Anterior cingulate cortex (tissue), 58 donors: ENCODE data around the gene NID1.
"Not testable (repeated sequence)": the region's sequence is repeated elsewhere in the genome, so short reads cannot be mapped to it uniquely, and the experiment has no call there.

ENCODE experiments used
- DNase-seq, 58 donors: peaks; one replicate each; lab custom pipeline; 2025; lab: John Stamatoyannopoulos, UW

NID1 gene

DNA sequence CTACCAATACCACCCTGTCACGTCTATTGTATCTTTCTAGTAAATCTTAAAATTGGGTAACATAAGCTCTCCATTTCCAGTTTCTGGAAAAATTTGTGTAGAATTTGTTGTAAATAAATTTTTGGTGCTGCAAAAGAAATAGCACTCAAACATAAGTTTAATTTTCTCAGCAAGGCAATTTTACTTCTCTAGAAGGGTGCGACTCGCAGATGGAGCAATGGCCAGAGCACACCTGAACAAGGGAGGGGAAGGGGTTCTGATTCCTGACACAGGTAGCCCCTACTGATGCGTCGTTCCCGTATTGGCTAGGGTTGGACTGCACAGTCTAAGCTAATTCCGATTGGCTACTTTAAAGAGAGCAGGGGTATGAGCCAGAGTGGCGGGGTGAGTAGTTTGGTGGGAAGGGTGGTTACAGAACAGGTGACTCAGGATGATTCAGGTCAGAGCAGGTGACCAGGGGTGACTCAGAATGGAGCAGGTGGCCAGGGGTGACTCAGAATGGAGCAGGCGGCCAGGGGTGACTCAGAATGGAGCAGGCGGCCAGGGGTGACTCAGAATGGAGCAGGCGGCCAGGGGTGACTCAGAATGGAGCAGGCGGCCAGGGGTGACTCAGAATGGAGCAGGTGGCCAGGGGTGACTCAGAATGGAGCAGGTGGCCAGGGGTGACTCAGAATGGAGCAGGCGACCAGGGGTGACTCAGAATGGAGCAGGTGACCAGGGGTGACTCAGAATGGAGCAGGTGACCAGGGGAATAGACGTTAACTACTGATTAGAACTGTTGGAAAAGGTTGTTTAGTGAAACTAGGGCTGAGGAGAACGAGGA lies 32.0 kb upstream of the NID1 start:
- DNase-seq = peak in 40 of 58 donors; percentile 1 to 89 (median 42)

DNA sequence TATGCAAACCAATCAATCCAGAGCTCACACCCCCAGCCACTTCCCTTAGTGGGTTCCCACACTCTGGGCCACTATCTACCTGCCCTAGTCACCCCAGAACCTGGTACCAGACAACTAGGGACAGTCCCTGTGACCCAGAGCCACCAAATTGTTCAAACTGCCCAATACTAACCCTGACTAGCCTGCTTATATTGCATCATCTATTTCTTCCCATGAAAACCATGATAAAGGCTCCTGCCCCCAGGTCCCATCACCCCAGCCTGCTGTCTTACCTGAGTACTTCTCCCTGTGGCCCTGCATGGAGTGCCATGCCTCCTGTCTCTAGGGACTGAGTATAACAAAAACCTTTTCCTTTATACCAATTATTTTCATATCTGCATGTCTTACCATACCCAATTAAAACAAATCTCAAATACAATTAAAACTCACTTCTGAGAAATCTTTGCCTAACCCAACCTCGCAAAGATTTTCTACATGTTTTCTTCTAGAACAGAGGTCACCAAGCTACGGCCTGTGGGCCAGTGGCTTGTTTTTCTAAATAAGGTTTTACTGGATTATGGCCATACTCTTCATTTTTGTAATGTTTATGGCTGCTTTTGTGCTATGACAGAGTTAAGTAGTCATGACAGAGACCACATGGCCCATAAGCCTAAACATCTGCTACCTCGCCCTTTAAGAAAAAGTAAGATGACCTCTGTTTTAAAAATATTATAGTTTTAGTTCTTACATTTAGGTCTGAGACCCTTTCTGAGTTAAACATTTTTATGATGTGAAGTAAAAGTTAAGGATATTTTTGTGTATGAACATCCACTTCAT lies 31.0 kb upstream of the NID1 start:
- DNase-seq = no peak

DNA sequence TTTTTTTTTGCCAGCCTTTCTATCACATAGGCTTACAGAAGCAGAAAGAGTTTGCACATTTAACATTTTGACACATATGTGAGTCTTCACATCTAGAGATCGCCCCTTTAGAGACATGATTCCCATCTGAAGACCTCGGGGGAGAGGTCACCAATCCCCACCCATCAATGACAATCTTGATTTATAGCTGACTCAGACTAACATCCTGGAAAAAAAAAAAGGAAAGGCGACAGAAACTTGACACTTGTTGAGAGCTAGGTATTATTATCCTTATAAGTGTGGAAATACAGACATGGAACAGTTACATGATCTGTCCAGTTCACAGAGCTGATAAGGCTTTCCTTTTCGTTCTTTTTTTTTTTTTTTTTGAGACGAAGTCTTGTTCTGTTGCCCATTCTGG lies 28.0 kb upstream of the NID1 start:
- no peak for DNase-seq

DNA sequence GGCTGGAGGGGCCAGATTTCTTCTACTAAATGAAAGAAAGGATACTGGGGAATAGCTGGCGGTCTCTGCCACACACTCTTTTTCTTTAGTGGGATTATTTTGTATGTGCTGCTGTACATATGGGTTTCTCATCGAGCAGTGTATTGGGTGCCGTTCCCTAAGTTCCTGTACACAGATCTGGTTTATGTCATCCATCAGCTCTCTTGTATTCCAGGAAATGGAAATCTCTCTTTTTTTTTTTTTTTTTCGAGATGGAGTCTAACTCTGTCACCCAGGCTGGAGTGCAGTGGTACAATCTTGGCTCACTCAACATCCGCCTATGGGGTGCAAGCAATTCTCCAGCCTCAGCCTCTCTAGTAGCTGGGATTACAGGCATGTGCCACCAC lies 27.0 kb upstream of the NID1 start:
- DNase-seq = no peak

DNA sequence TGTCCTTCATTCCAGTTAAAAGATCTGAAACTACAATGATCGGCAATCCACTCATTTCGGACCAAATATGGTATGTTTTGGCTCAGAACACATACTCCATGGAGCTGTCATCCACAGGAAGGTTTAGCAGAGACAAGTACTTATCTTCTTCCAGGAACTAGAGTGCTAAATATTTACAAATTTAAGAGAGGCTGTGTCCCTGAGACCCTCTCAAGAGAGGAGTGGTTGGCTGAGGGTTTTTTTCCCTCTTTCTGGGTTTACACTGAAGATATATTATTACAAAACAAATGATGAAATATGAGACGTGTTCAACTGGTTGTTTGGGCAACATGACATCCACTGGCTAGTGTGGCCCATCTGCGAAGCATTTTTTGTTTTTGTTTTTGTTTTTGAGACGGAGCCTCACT lies 25.9 kb upstream of the NID1 start:
- DNase-seq = no peak

DNA sequence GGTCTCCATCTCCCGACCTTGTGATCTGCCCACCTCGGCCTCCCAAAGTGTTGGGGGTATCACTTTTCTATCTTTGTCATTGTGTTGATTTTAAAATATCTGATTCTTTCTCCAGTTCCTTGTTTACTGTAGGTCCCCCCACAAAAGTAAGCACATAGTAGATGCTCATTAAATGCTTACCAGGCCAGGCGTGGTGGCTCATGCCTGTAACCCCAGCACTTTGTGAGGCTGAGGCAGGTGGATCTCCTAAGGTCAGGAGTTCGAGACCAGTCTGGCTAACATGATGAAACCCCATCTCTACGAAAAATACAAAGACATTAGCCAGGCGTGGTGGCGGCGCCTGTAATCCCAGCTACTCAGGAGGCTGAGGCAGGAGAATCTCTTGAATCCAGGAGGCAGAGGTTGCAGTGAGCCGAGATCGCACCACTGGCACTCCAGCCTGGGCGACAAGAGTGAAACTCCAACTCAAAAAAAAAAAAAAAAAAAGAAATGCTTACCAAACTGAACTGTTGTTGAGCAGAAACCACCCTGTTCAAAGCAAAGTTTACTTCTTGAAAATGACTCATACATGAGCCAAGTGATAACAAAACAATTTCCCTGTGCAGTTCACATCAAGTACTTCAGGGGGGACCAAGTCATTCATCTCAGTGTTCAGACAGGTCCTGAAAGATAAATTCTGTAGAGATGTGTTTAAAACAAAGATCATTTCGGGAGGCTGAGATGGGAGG lies 24.3 kb upstream of the NID1 start:
- DNase-seq = no peak

DNA sequence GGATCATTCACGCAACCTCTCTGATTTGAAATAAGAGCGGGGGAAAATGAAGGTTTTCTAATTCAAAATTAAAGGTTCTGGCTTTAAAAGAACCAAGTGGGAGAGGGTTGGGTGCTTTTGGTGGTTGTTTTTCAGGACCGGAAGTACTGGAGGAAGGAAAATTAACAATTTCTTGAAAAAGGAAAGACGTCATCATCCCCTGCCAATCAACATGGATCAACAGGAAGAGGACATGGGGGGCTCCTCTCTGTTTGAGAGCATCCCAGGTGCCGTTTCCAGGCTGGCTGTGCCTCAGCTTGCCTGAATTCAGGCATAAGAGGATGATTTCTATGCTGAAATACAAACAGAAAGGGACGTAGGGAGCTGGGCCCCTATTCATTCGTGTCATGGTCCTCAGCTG lies 21.6 kb upstream of the NID1 start:
- DNase-seq = no peak

DNA sequence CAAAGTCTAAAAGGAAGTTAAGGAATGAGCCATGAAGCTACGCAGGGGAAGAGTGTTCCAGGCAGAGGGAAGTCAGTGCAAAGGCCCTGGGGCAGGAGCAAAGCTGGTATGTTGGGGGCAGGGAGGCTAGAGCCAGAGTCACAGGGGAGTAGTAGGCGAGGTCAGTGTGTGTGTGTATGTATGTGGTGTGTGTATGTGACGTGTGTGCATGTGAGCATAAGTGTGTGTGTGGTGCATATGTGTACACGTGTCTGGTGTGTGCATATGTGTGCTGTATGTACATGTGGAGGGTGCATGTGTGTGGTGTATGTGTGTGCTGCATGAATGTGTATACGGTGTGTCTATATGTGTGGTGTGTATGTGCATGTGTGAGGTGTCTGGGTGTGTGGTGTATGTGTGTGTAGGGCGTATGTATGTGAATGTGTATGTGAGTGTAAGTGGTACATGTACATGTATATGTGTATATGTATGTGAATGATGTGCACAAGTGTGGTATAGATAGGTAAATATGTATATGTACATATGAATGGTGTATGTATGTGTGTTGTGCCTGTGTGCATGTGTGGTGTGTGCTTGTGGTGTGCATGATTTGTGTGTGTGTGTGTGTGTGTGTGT lies 20.8 kb upstream of the NID1 start:
- DNase-seq = no peak

DNA sequence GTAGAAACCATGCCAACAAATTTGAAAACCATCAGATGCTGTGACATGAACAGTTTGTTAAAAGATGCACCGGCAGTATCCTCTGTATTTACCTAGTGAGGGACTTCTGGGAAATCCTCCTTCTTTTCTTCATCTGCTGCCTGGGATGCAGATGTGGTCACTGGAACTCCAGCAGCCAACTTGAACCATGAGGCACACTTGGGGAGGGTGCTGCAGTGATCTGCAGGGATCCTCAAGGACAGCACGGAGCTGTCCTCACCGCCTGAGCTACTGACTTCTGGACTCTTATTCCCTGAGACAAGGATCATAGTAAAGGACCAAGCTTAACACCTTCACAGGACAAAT lies 19.5 kb upstream of the NID1 start:
- DNase-seq = no peak

DNA sequence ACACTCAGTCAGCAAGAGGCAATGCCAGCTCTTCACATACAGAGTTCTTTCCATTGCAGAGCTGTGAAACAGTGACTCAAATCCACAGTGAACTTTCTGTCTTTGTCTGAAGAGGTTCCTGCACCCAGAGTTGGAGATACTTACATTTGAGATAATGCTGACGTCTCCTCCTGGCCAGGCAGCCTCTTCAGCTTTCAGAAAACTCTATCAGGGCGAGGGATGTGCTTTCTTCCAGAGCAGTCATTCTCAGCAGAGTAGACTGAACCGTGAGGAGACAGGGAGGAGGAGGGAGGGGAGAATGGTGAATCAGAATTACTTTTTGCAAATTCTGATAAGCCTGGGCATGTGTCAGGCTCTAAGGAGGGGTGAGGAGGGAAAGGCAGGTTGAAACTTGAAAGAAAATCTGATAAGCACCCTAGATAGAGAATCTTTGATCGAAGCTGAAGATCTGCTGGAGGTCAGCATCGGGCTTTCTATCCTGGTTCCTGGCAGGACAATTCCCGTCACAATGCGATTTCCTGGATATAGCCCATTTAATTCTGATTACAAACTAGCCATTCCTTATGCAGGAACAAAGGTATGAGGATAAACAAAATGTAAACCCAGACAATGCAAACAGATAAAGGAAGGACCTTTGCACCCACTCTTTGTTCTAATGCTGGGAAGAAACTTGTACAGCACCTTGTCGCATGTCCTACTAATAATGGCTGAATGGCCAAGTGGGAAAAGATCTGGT lies 18.9 kb upstream of the NID1 start:
- no peak for DNase-seq

DNA sequence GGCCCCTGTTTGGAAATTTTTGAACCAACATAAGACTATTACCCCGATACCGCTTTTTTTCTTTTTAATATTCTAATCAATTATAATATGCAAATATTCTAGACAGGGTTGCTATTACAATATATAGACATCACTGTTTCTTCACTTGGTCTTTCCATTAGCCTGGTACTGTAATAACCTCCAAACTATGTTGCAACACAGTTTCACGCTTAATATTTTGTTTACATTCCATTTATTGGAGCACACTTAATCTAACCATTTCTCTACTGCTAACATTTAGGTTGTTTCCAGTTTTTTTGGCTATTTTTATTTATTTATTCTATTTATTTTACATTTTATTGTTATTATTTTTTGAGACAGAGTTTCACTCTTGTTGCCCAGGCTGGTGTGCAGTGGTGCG lies 17.6 kb upstream of the NID1 start:
- no peak for DNase-seq

DNA sequence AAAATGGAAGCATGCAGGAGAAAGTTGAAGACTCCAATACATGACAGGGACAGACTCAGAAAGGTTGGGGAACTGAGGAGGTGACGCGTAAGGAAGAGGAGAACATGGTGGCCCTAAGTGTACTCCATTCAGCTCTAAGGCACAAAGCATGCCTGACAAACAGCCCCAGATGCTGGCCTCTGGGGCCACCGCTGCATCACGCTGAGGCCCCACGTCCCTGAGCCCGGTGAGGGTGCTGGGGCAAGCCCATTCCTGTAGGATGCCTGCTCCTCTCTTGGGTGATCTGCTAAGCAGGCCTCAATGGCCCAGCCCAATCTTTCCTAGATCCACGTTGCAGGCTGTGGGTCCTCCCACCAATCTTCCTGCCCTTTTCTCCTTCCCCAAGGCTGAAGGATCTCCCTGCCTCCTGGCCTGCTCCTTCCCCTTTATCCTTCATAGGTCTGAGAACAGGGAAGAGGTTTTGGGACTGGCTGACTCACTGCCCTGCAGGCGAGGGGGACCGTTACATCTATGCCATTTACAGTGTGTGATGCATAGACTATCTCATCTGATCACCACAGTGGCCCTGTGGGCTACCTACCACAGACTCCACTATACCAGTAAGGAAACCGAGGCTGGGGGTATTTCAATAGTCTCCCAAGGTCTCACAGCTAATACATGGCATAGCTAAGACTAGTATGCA lies 16.8 kb upstream of the NID1 start:
- no peak for DNase-seq

DNA sequence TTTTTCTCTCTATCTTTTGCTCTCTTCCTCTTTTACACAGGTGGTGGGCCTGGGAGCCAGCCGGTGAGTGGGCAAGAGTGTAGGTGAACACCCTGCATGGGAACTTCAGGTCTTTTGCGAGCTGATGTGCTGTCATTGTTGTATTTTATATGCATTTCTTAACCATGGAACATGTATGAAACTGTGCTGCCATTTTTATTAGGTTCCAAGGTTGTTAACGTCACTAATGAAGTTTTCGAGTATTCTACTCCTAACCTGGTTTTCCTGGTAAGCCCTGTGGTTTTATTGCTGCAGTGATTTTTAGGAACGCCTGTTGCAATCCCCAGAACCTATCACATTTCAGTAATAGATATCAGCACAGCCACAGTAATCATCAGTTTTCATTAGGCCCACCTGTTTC lies 14.8 kb upstream of the NID1 start:
- DNase-seq = no peak

DNA sequence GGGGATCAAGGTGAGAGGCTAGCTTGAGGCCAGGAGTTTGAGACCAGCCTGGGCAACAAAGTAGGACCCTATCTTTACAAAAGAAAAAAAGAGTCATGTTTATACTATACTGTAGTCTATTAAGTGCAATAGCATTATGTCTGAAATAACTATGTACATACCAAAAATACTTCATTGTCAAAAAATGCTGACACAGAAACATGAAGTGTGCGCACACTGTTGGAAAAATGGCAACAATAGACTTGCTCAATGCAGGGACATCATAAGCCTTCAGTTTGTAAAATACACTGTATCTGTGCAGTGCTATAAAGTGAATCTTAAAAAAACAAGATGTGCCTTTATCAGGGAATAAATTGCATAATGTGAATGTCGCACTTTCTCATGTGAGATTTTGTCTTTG lies 14.1 kb upstream of the NID1 start:
- no peak for DNase-seq

DNA sequence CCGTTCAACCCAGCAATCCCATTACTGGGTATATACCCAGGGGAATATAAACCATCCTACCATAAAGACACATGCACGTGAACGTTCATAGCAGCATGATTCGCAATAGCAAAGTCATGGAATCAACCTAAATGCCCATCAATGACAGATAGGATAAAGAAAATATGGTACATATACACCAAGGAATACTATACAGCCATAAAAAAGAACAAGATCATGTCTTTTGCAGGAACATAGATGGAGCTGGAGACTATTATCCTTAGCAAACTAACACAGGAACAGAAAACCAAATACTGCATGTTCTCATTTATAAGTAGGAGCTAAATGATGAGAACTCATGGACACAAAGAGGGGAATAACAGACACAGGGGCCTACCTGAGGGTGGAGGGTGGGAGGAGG lies 13.2 kb upstream of the NID1 start:
- DNase-seq = not testable (repeated sequence)

DNA sequence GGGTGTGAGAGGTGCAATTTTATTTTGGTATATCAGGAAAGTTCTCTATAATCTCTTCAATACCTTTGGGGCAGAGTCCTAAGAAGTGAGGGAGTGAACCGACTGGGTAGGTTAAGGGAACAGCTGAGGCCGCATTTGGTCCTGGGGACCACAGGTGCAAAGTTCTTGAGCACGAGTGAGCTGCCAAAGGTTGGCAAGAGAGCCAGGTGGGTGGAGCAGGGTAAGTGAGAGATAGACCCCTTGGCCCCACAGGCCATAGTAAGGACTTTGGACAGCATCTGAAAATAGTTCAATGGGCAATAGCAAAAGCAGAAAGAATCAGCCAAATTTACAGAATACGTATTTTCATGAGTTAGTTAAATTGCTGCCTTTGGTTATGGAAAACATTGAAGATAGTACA lies 11.0 kb upstream of the NID1 start:
- no peak for DNase-seq

DNA sequence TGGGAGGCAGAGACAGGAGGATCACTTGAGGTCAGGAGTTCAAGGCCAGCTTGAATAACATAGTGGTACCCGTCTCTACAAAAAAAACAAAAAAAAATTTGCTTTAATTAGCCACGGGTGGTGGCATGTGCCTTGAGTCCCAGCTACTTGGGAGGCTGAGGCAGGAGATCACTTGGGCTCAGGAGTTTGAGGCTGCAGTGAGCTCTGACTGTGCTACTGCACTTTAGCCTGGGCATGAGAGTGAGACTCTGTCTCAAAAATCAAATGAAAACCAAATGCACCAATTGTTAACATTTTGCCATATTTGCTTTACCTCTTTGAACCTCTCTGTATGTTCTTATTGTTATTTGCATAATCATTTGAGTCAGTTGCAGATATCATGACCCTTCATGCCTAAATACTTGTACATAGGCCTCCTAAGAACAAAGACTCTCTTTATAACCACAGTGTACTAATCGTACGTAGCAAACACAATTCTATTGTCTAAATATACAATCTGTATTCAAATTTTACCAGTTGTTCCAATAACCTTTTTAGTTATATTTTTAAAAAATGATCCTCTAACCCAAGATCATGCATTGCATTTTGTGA lies 8.5 kb upstream of the NID1 start:
- DNase-seq = no peak

DNA sequence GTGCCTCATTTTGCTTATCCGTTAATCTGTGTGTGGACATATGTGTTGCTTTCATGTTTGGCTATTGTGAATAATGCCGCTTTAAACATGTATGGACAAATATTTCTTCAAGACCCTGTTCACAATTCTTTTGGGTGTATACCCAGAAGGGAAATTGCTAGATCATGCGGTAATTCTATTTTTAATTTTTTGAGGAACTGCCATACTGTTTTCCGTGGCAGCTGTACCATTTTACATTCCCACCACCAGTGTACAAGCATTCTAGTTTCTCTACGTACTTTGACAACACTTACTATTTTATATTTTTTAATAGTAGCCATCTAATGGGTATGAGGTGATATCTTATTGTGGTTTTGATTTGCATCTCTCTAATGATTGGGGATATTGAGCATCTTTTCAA lies 7.1 kb upstream of the NID1 start:
- DNase-seq = no peak

DNA sequence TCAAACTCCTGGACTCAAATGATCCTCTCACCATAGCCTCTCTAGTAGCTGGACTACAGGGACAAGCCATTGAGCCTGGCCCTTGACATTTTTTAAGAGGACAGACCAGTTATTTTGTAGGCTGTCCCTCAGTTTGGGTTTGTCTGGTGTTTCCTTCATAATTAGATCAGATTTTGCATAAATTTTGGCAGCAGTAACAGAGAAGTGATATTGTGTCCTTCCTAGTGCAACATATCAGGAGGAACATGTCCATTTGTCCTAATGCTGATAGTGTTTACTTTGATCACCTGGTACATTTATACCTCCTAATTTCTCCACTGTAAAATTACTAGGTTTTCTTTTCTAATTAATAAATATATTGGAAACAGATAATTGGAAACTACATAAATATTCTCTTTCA lies 5.9 kb upstream of the NID1 start:
- DNase-seq = no peak
